IMR-90 (cell line): ENCODE measurements around the gene ATP11A. TPM values are rescaled to one million over a fixed set of nuclear protein-coding genes. Genes with fewer than 3 reads are reported as not detected.

Source experiments
- ATAC-seq: fragments of 200-7000 bp; cut with Tn5 transposase; 2 replicates; pipeline ENCODE4 v1.9.1; 2020; ENCODE audit warnings: low read depth, mild to moderate bottlenecking, moderate library complexity
- BruUV-seq: library from RNA; stranded (reverse); fragments of 400-500 nt; replicated peaks from 2 replicates; lab custom pipeline; 2021; lab: Mats Ljungman, UMichigan
- CTCF ChIA-PET: fragments of 300-600 bp; formaldehyde crosslinking; extraction: SDS; loops from one replicate; lab custom pipeline; 2021; ENCODE audit warnings: antibody characterized with exemption; lab: Yijun Ruan, JAX
- POLR2A ChIA-PET: fragments of 300-600 bp; sonication (Branson Sonifier 250); formaldehyde crosslinking; loops from one replicate; lab custom pipeline; 2022; ENCODE audit warnings: antibody characterized with exemption; ENCODE audit not compliant: unreplicated experiment; lab: Charles Lee
- DNase-seq: peaks from one replicate; pipeline ENCODE4 v3.0.0; 2013
- H2AFZ ChIP-seq: replicated peaks from 2 replicates; pipeline ENCODE3; 2013; ENCODE audit warnings: low read length, mild to moderate bottlenecking; ENCODE audit not compliant: poor library complexity
- H2AK5ac ChIP-seq: 2 replicates; pipeline ENCODE4 v1.6.1; 2013; ENCODE audit warnings: low read depth, low read length, inconsistent platforms
- H2AK9ac ChIP-seq: replicated peaks from 2 replicates; pipeline ENCODE3; 2013; ENCODE audit warnings: mild to moderate bottlenecking, low read depth, low read length, moderate library complexity; ENCODE audit not compliant: poor library complexity
- H2BK120ac ChIP-seq: 2 replicates; pipeline ENCODE4 v1.6.1; 2013; ENCODE audit warnings: low read depth, low read length, inconsistent platforms
- H2BK15ac ChIP-seq: 3 replicates; pipeline ENCODE4 v1.6.1; 2013; ENCODE audit warnings: low read depth, low read length, inconsistent platforms
- H2BK20ac ChIP-seq: 2 replicates; pipeline ENCODE4 v1.6.1; 2013; ENCODE audit warnings: low read depth, mild to moderate bottlenecking, inconsistent platforms, low read length, moderate library complexity
- H2BK5ac ChIP-seq: 2 replicates; pipeline ENCODE4 v1.6.1; 2013; ENCODE audit warnings: mild to moderate bottlenecking, low read depth, low read length, inconsistent platforms; ENCODE audit not compliant: poor library complexity, severe bottlenecking
- H3K14ac ChIP-seq: replicated peaks from 2 replicates; pipeline ENCODE4 v1.6.1; 2013; ENCODE audit warnings: low read depth, low read length, inconsistent platforms
- H3K18ac ChIP-seq: 2 replicates; pipeline ENCODE4 v1.6.1; 2013; ENCODE audit warnings: low read depth, low read length, control low read depth
- H3K23ac ChIP-seq: 2 replicates; pipeline ENCODE4 v1.6.1; 2013; ENCODE audit warnings: low read depth, low read length, inconsistent platforms
- H3K27ac ChIP-seq: 2 replicates; pipeline ENCODE4 v1.5.1; 2013; ENCODE audit warnings: mild to moderate bottlenecking, control low read depth, low read length; ENCODE audit not compliant: insufficient read depth
- H3K27me3 ChIP-seq: 2 replicates; pipeline ENCODE4 v1.6.1; 2013; ENCODE audit warnings: low read length; ENCODE audit not compliant: control insufficient read depth, insufficient read depth
- H3K36me3 ChIP-seq: 2 replicates; pipeline ENCODE4 v1.6.1; 2013; ENCODE audit warnings: low read length, mixed read lengths; ENCODE audit not compliant: control insufficient read depth, insufficient read depth
- H3K4ac ChIP-seq: 2 replicates; pipeline ENCODE4 v1.6.1; 2013; ENCODE audit warnings: low read depth, low read length, inconsistent platforms
- H3K4me1 ChIP-seq: 2 replicates; pipeline ENCODE4 v1.6.1; 2013; ENCODE audit warnings: low read length, mixed read lengths; ENCODE audit not compliant: control insufficient read depth, insufficient read depth
- H3K4me2 ChIP-seq: 2 replicates; pipeline ENCODE4 v1.6.1; 2013; ENCODE audit warnings: low read depth, mild to moderate bottlenecking, control low read depth, low read length, moderate library complexity
- H3K4me3 ChIP-seq: 2 replicates; pipeline ENCODE4 v1.5.1; 2013; ENCODE audit warnings: low read depth, mild to moderate bottlenecking, control low read depth, low read length, moderate library complexity; ENCODE audit not compliant: insufficient read depth
- H3K56ac ChIP-seq: 2 replicates; pipeline ENCODE4 v1.6.1; 2013; ENCODE audit warnings: low read length, inconsistent platforms; ENCODE audit not compliant: insufficient read depth; ENCODE audit errors: extremely low read depth
- H3K79me1 ChIP-seq, 2 experiments: 2 replicates each; pipeline ENCODE4 v1.6.1; 2013; ENCODE audit warnings: low read length in 2 of 2, inconsistent platforms in 1 of 2, low read depth in 1 of 2
- H3K9ac ChIP-seq: 2 replicates; pipeline ENCODE4 v1.6.1; 2013; ENCODE audit warnings: low read depth, low read length, control low read depth
- H3K9me1 ChIP-seq: 2 replicates; pipeline ENCODE4 v1.6.1; 2013; ENCODE audit warnings: low read length, inconsistent platforms; ENCODE audit not compliant: insufficient read depth
- H3K9me3 ChIP-seq: 2 replicates; pipeline ENCODE4 v1.6.1; 2013; ENCODE audit warnings: low read length; ENCODE audit not compliant: control insufficient read depth, insufficient read depth
- H4K20me1 ChIP-seq: 2 replicates; pipeline ENCODE4 v1.6.1; 2013; ENCODE audit warnings: low read length, inconsistent platforms; ENCODE audit not compliant: insufficient read depth
- H4K5ac ChIP-seq: 2 replicates; pipeline ENCODE4 v1.6.1; 2013; ENCODE audit warnings: mild to moderate bottlenecking, low read depth, low read length, control low read depth
- H4K8ac ChIP-seq, 2 experiments: 2 replicates each; pipeline ENCODE4 v1.6.1; 2013; ENCODE audit warnings: low read depth in 2 of 2, low read length in 2 of 2, control low read depth in 1 of 2, inconsistent platforms in 1 of 2
- H4K91ac ChIP-seq: 2 replicates; pipeline ENCODE4 v1.6.1; 2013; ENCODE audit warnings: low read depth, low read length, inconsistent platforms; ENCODE audit not compliant: insufficient read depth
- BHLHE40 ChIP-seq: fragments of 150-350 bp; IDR thresholded peaks from 2 replicates; pipeline ENCODE4 v1.6.1; 2016; ENCODE audit warnings: mild to moderate bottlenecking, low read depth, low read length
- CEBPB ChIP-seq: IDR thresholded peaks from 2 replicates; pipeline ENCODE4 v1.6.1; 2012; ENCODE audit warnings: low read depth, low read length, improper control_type of control experiment
- CHD1 ChIP-seq: IDR thresholded peaks from 2 replicates; pipeline ENCODE4 v1.6.1; 2012; ENCODE audit warnings: low read depth, low read length, improper control_type of control experiment
- CTCF ChIP-seq: conservative IDR thresholded peaks from 2 replicates; pipeline ENCODE4 v1.5.1; 2012; ENCODE audit warnings: mild to moderate bottlenecking, low read depth, low read length, improper control_type of control experiment
- ELK1 ChIP-seq: fragments of 150-350 bp; IDR thresholded peaks from 2 replicates; pipeline ENCODE4 v1.6.1; 2016; ENCODE audit warnings: low read depth, mild to moderate bottlenecking, low read length, moderate library complexity, borderline replicate concordance
- FOS ChIP-seq: fragments of 150-350 bp; IDR thresholded peaks from 2 replicates; pipeline ENCODE4 v1.6.1; 2016; ENCODE audit warnings: low read depth, low read length
- MAFK ChIP-seq: IDR thresholded peaks from 2 replicates; pipeline ENCODE4 v1.6.1; 2012; ENCODE audit warnings: low read depth, low read length, improper control_type of control experiment
- MAZ ChIP-seq: IDR thresholded peaks from 2 replicates; pipeline ENCODE4 v1.6.1; 2012; ENCODE audit warnings: low read depth, mild to moderate bottlenecking, low read length, improper control_type of control experiment, moderate library complexity, borderline replicate concordance
- MXI1 ChIP-seq: IDR thresholded peaks from 2 replicates; pipeline ENCODE4 v1.6.1; 2012; ENCODE audit warnings: low read depth, mild to moderate bottlenecking, low read length, moderate library complexity, borderline replicate concordance
- POLR2A ChIP-seq: IDR thresholded peaks from 2 replicates; pipeline ENCODE4 v1.6.1; 2012; ENCODE audit warnings: mild to moderate bottlenecking, low read depth, low read length
- RAD21 ChIP-seq: IDR thresholded peaks from 2 replicates; pipeline ENCODE4 v1.6.1; 2012; ENCODE audit warnings: low read length, improper control_type of control experiment
- RCOR1 ChIP-seq: IDR thresholded peaks from 2 replicates; pipeline ENCODE4 v1.6.1; 2012; ENCODE audit warnings: mild to moderate bottlenecking, low read length, improper control_type of control experiment; ENCODE audit not compliant: insufficient replicate concordance
- SMC3 ChIP-seq: fragments of 150-350 bp; IDR thresholded peaks from 2 replicates; pipeline ENCODE4 v1.6.1; 2016; ENCODE audit warnings: low read depth, mild to moderate bottlenecking, antibody characterized with exemption, low read length, moderate library complexity
- USF2 ChIP-seq: fragments of 150-350 bp; IDR thresholded peaks from 2 replicates; pipeline ENCODE4 v1.6.1; 2017; ENCODE audit warnings: mild to moderate bottlenecking, antibody characterized with exemption, low read length, low read depth
- WGBS, 2 experiments: methylation state at CpG; one replicate each; pipeline versions ENCODE4 v1.1.5 to v1.1.7; 2013; ENCODE audit warnings: missing lambda C conversion rate in 2 of 2; ENCODE audit not compliant: insufficient read length in 1 of 2; ENCODE audit errors: extremely low coverage in 2 of 2; 5-methylcytosine and 5-hydroxymethylcytosine counted together
- dilution Hi-C: fragments of 300-500 bp; cut with HindIII; formaldehyde crosslinking; loops from one replicate; pipeline ENCODE4 v1.14.3; 2018; ENCODE audit warnings: low sequenced_read_pairs; ENCODE audit not compliant: unreplicated experiment
- in situ Hi-C: fragments of 300-500 bp; cut with MboI; formaldehyde crosslinking; loops from 3 replicates; pipeline ENCODE4 v1.14.3; 2019; ENCODE audit warnings: low sequenced_read_pairs, inconsistent platforms, mixed read lengths
- intact Hi-C: fragments of 100-400 bp; cut with micrococcal nuclease; formaldehyde crosslinking; loops from 2 replicates; pipeline ENCODE4 v1.10.0; 2022
- polyA plus RNA-seq, 3 experiments: library from polyadenylated mRNA; depleted of rRNA; stranded (reverse); fragments of >200 nt; gene quantifications; 2 replicates each; pipeline ENCODE4 v1.2.3, GENCODE V29; 2012; ENCODE audit warnings: low replicate concordance in 1 of 3
- total RNA-seq: library from RNA; depleted of rRNA; stranded (reverse); fragments of >200 nt; gene quantifications from 2 replicates; pipeline ENCODE4 v1.2.3, GENCODE V29; 2012

The ATP11A gene
- total and polyA plus RNA-seq, 2 of the 4 experiments (the other 2 are of a cell fraction), result 8.4 to 12.0 TPM

GRCh38 chr13:112664501-112665203 lies 25.2 kb upstream of the ATP11A start:
- H2AK9ac ChIP-seq, result no peak overlapping the region
- H3K56ac ChIP-seq, result no peak overlapping the region
- no peak overlapping the region for H2BK20ac ChIP-seq
- H3K9me3 ChIP-seq, result no peaks in the 10 kb centered on the region
- H3K4ac ChIP-seq, result no peak overlapping the region
- H3K4me1 ChIP-seq, result no peaks in the 10 kb centered on the region
- no peak overlapping the region for H3K18ac ChIP-seq
- 83% methylated on average over 8 of the region's 22 CpGs; no CpG with 5 or more reads in 1 of the 2 experiments for WGBS, 2 experiments
- H2BK5ac ChIP-seq, result no peak overlapping the region
- in situ Hi-C loops, result no loop called here
- ChIA-PET POLR2A (no interaction called here), CTCF (no interaction called here)
- H3K79me1 ChIP-seq, result no peaks in the 10 kb centered on the region
- H3K4me2 ChIP-seq, result no peak overlapping the region
- peaks cover 19% of the 10 kb centered on the region for H3K27me3 ChIP-seq
- intact Hi-C loops, result no loop called here
- BruUV-seq, result no TSS peak
- no peak overlapping the region for H2BK15ac ChIP-seq
- H2BK120ac ChIP-seq, result no peak overlapping the region
- no peak for TF ChIP-seq MAZ
- peak; percentile 76 for TF ChIP-seq CEBPB
- no peak for TF ChIP-seq ELK1
- TF ChIP-seq POLR2A, result no peak
- peak; percentile 35; the same call in 1 of the 2 replicates for TF ChIP-seq BHLHE40
- TF ChIP-seq CHD1, result no peak
- TF ChIP-seq RCOR1, result no peak
- no peak for TF ChIP-seq MXI1
- TF ChIP-seq FOS, result no peak
- TF ChIP-seq CTCF, result no peak
- no peak for TF ChIP-seq USF2
- no peak for TF ChIP-seq SMC3
- TF ChIP-seq MAFK, result no peak
- no peak for TF ChIP-seq RAD21
- H3K27ac ChIP-seq, result no peak overlapping the region
- no peak overlapping the region for H3K23ac ChIP-seq
- ATAC-seq (peak; percentile 42; the same call in 1 of the 2 replicates), DNase-seq (peak; percentile 47)
- H3K14ac ChIP-seq, result no peak overlapping the region
- H4K5ac ChIP-seq, result no peak overlapping the region
- H2AFZ ChIP-seq, result no peak overlapping the region
- H3K36me3 ChIP-seq, result no peaks in the 10 kb centered on the region
- no peak overlapping the region for H3K9ac ChIP-seq
- H3K4me3 ChIP-seq, result no peak overlapping the region
- no peak overlapping the region for H4K8ac ChIP-seq
- H2AK5ac ChIP-seq, result no peak overlapping the region
- H4K20me1 ChIP-seq, result no peaks in the 10 kb centered on the region
- dilution Hi-C loops, result no loop called here
- 0 out of 2 replicates have a peak, but pooled peaks cover 6% of the 10 kb centered on the region for H3K9me1 ChIP-seq
- H4K91ac ChIP-seq, result no peak overlapping the region
